Measurements from ENCODE around the gene HIVEP3. TPM values are rescaled to one million over a fixed set of nuclear protein-coding genes. Genes with fewer than 3 reads are reported as not detected.

The HIVEP3 gene
- total RNA-seq, 1 experiment from 2014 or later = 11.0 TPM

DNA sequence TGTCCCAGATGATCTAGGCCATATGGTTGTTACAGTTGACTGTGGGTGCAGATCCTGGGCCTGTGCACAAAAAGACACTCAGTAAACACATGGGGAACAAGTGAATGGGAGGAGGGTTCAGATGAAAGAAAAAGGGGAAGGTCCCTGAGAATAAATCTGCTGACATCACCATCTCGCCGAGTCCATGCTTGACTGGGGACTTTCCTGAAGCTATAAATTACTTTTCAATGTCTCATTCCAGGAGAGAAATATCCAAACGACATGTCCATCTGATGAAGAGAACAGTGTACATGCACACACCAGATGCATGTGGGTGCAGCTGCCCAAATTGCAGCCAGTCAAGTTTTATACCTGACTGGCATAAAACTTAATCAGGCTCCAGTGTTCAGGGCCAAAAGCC is 109.0 kb downstream of the HIVEP3 start:
- TF ChIP-seq EZH2 (IDR thresholded peaks at IDR 0.05; ENCODE audit: low read depth) = no peak
- TF ChIP-seq, protein P1, sequence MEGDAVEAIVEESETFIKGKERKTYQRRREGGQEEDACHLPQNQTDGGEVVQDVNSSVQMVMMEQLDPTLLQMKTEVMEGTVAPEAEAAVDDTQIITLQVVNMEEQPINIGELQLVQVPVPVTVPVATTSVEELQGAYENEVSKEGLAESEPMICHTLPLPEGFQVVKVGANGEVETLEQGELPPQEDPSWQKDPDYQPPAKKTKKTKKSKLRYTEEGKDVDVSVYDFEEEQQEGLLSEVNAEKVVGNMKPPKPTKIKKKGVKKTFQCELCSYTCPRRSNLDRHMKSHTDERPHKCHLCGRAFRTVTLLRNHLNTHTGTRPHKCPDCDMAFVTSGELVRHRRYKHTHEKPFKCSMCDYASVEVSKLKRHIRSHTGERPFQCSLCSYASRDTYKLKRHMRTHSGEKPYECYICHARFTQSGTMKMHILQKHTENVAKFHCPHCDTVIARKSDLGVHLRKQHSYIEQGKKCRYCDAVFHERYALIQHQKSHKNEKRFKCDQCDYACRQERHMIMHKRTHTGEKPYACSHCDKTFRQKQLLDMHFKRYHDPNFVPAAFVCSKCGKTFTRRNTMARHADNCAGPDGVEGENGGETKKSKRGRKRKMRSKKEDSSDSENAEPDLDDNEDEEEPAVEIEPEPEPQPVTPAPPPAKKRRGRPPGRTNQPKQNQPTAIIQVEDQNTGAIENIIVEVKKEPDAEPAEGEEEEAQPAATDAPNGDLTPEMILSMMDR (conservative IDR thresholded peaks at IDR 0.05) = no peak
- ChIA-PET POLR2A (ENCODE audit: unreplicated experiment) (no interaction called here), CTCF (no interaction called here)
- no peaks in the 10 kb centered on the region for H3K9me2 ChIP-seq (ENCODE audit: insufficient read depth)
- no peaks in the 10 kb centered on the region for H3F3A ChIP-seq (ENCODE audit: insufficient read depth, low read depth)
- BruUV-seq (replicated peaks) = no TSS peak
- no peaks in the 10 kb centered on the region for H3K9me3 ChIP-seq (ENCODE audit: insufficient read depth, low read depth)
- intact Hi-C loops (cut with micrococcal nuclease; ENCODE audit: unreplicated experiment) = loop anchor here (10.0 kb wide), 2 partner anchors 55 to 335 kb away; no protein-coding TSS in a partner anchor
- no peaks in the 10 kb centered on the region for H4K20me1 ChIP-seq (ENCODE audit: insufficient read depth)
- H3K4me3 ChIP-seq = no peak overlapping the region
- H3K79me2 ChIP-seq (ENCODE audit: low read depth) = 0 out of 2 replicates have a peak, but pooled peaks cover 4% of the 10 kb centered on the region
- no peak overlapping the region for H2AFZ ChIP-seq
- H3K36me3 ChIP-seq (ENCODE audit: low read depth) = no peaks in the 10 kb centered on the region
- no peak overlapping the region for H3K27ac ChIP-seq
- no peak overlapping the region for H3K4me2 ChIP-seq
- H3K27me3 ChIP-seq (ENCODE audit: insufficient read depth, low read depth) = no peaks in the 10 kb centered on the region
- H3K4me1 ChIP-seq (replicated peaks; ENCODE audit: insufficient read depth) = peaks cover 22% of the 10 kb centered on the region
- no peak for DNase-seq

DNA sequence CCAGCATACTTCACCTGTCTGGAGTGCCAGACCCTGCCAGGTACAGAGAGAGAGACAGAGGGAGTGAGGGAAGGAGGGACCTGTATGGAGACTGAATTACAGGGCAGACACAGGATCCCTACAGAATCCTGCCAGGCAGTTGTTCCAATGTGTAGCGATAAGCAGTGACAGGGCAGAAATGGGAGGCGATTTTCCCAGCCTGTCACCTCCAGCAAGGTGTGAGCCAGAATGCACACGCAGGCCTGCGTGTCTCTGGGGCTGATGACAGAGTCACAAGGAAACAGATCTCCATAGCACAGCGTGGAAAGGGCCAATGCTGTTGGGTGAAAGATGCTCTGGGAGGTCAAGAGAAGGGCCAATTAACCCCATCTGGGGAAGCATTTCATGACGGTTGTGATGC is 111.3 kb downstream of the HIVEP3 start:
- CTCF ChIA-PET = interaction anchor here (0.5 kb wide), 1 partner anchor 36 kb away, joined by 3 read pairs; no protein-coding TSS in a partner anchor
- Histone ChIP-seq H3K4me3 (no peak overlapping the region), H3F3A (ENCODE audit: insufficient read depth, low read depth) (peaks cover 6% of the 10 kb centered on the region; the same call in 1 of the 2 replicates), H3K4me2 (no peak overlapping the region), H3K4me1 (replicated peaks; ENCODE audit: insufficient read depth) (peaks cover 42% of the 10 kb centered on the region), H3K9me3 (ENCODE audit: insufficient read depth, low read depth) (no peaks in the 10 kb centered on the region), H3K27me3 (ENCODE audit: insufficient read depth, low read depth) (no peaks in the 10 kb centered on the region), H4K20me1 (ENCODE audit: insufficient read depth) (no peaks in the 10 kb centered on the region), H3K27ac (no peak overlapping the region), H3K36me3 (ENCODE audit: low read depth) (no peaks in the 10 kb centered on the region), H3K9me2 (ENCODE audit: insufficient read depth) (no peaks in the 10 kb centered on the region), H3K79me2 (ENCODE audit: low read depth) (0 out of 2 replicates have a peak, but pooled peaks cover 4% of the 10 kb centered on the region), H2AFZ (no peak overlapping the region)
- DNase-seq = no peak
- POLR2A ChIA-PET (ENCODE audit: unreplicated experiment) = no interaction called here
- intact Hi-C loops (cut with micrococcal nuclease; ENCODE audit: unreplicated experiment) = no loop called here
- no peak for TF ChIP-seq EZH2 (IDR thresholded peaks at IDR 0.05; ENCODE audit: low read depth)
- TF ChIP-seq, protein P1 (conservative IDR thresholded peaks at IDR 0.05) = no peak
- BruUV-seq (replicated peaks) = no TSS peak

DNA sequence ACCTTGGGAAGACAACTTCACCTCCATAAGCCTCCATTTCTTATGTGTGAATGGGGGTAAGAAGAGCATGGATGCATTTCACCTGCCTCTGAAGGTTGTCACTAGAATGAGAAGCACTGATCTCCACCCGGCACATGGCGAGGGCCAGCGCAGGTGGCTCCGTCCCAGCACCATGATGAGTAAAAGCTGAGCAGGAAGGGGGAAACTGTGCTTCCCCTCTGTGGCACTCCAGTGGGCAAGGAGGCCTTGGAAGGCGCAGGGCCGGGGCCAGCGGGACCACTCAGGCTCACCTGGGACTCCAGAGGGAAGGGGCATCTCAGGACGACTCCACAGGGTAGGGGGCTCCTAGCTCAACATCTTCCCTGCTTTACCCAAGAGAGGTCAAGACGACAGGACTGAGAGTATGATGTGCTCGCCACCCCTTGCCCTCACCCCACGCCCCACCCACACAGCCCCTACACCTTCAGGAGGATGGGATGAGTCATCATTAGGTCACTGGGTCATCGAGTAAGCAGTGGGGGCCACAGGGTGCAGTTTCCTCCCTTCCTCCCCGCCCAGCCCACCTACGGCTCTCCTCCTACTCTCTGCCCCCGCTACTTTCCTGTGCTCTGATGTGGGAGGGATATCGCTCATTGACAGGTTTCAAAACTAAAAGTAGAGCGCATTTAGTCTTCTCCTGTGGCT is 112.1 kb downstream of the HIVEP3 start:
- POLR2A ChIA-PET (ENCODE audit: unreplicated experiment) = no interaction called here
- H3K79me2 ChIP-seq (ENCODE audit: low read depth) = 0 out of 2 replicates have a peak, but pooled peaks cover 4% of the 10 kb centered on the region
- CTCF ChIA-PET = no interaction called here
- no peaks in the 10 kb centered on the region for H3K9me3 ChIP-seq (ENCODE audit: insufficient read depth, low read depth)
- no peaks in the 10 kb centered on the region for H3K27me3 ChIP-seq (ENCODE audit: insufficient read depth, low read depth)
- no peak overlapping the region for H3K27ac ChIP-seq
- no peak overlapping the region for H2AFZ ChIP-seq
- no peak overlapping the region for H3K4me3 ChIP-seq
- H4K20me1 ChIP-seq (ENCODE audit: insufficient read depth) = no peaks in the 10 kb centered on the region
- intact Hi-C loops (cut with micrococcal nuclease; ENCODE audit: unreplicated experiment) = no loop called here
- H3F3A ChIP-seq (ENCODE audit: insufficient read depth, low read depth) = peaks cover 6% of the 10 kb centered on the region; the same call in 1 of the 2 replicates
- DNase-seq = no peak
- no peaks in the 10 kb centered on the region for H3K36me3 ChIP-seq (ENCODE audit: low read depth)
- H3K4me1 ChIP-seq (replicated peaks; ENCODE audit: insufficient read depth) = peaks cover 42% of the 10 kb centered on the region
- H3K9me2 ChIP-seq (ENCODE audit: insufficient read depth) = no peaks in the 10 kb centered on the region
- no peak for TF ChIP-seq EZH2 (IDR thresholded peaks at IDR 0.05; ENCODE audit: low read depth)
- TF ChIP-seq, protein P1 (conservative IDR thresholded peaks at IDR 0.05) = no peak
- BruUV-seq (replicated peaks) = no TSS peak
- H3K4me2 ChIP-seq = no peak overlapping the region
